HCEC 1CT (cell line): ENCODE data around the gene IMPDH1.
A peak's percentile ranks its signal among the peaks of the same experiment; 100 is the strongest.

Source experiments
- DNase-seq: peaks from one replicate; pipeline ENCODE4 v3.0.0-alpha.2; 2017

Gene IMPDH1

GRCh38 chr7:128359939-128360338, 49.8 kb downstream of the IMPDH1 start:
- no peak for DNase-seq

- DNase-seq: no peak
Measured at GRCh38 chr7:128359336-128359735, 50.4 kb downstream of the IMPDH1 start.

- DNase-seq: no peak
Measured at GRCh38 chr7:128358233-128358632, 51.5 kb downstream of the IMPDH1 start.

GRCh38 chr7:128357217-128357613, 52.6 kb downstream of the IMPDH1 start:
- DNase-seq: no peak

GRCh38 chr7:128356546-128357216, 53.1 kb downstream of the IMPDH1 start:
- DNase-seq: no peak

- no peak for DNase-seq
Measured at GRCh38 chr7:128353610-128354009, 56.2 kb downstream of the IMPDH1 start.

- no peak for DNase-seq
Measured at GRCh38 chr7:128353189-128353588, 56.6 kb downstream of the IMPDH1 start.

- DNase-seq: no peak
Measured at GRCh38 chr7:128352636-128353035, 57.1 kb downstream of the IMPDH1 start.

GRCh38 chr7:128352153-128352537, 57.6 kb downstream of the IMPDH1 start:
- DNase-seq: no peak

- no peak for DNase-seq
Measured at GRCh38 chr7:128351296-128352152, 58.3 kb downstream of the IMPDH1 start.

- DNase-seq: no peak
Measured at GRCh38 chr7:128350708-128351295, 59.0 kb downstream of the IMPDH1 start.

- DNase-seq: no peak
Measured at GRCh38 chr7:128349466-128349825, 60.3 kb downstream of the IMPDH1 start.

- peak; percentile 30 for DNase-seq
Measured at GRCh38 chr7:128347647-128348097, 62.1 kb downstream of the IMPDH1 start.

- no peak for DNase-seq
Measured at GRCh38 chr7:128344431-128344774, 65.4 kb downstream of the IMPDH1 start.

- DNase-seq: peak; percentile 90
Measured at GRCh38 chr7:128343554-128344430, 66.0 kb downstream of the IMPDH1 start, which contains the start of gene RBM28. Gene RBM28, minus strand, starts transcription at chr7:128343908. Its CDS starts 115 bp downstream, at chr7:128343793.
